ENCODE data around the gene DCXR. TPM values are rescaled to one million over a fixed set of nuclear protein-coding genes. Genes with fewer than 3 reads are reported as not detected.

Gene DCXR
- total RNA-seq, 1 experiment from 2014 or later: 306 TPM

DNA sequence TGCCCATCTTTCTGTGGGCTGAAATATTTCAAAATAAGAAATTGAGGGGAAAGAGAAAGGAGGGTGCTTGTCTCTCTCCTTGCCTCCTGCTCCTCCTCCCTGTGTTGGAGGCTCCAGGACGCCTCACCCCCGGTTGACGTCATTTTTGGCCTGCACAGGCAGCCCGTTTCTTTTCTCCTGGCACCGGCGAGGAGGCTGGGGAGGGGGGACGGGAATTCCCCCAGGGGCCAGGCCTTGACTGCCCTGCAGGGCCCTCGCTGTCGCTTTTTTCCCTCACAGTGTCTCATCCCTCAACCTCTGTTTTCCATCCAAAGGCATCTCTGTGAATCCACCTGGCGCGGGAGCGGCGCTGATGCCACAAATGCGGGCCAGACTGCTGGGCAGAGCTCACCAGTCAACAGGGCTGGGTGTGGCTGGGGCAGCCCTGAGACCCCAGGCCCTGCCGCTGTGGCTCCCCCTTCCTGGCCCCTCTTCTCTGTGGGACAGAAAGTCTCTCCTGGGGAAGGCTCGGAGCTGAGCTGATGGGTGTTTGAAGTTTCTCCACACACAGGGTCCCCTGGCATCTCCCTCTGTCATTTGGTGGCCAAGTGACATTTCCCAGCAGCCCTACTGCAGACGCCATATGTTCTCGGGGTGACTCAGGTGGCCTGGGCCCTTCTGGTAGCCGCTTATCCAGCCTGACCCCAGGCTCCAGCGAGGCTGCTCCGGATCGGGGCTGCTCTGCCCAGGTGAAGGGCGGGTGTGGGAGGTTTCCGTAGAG, 30.8 kb downstream of the DCXR start:
- H3K9ac ChIP-seq (ENCODE audit: low read length): peak overlapping the region; percentile 11; the same call in 1 of the 2 replicates
- no peaks in the 10 kb centered on the region for H3K9me3 ChIP-seq (ENCODE audit: control insufficient read depth in 1 of 2, insufficient read depth in 1 of 2, low read depth in 1 of 2, low read length in 2 of 2)
- no peak for ATAC-seq

DNA sequence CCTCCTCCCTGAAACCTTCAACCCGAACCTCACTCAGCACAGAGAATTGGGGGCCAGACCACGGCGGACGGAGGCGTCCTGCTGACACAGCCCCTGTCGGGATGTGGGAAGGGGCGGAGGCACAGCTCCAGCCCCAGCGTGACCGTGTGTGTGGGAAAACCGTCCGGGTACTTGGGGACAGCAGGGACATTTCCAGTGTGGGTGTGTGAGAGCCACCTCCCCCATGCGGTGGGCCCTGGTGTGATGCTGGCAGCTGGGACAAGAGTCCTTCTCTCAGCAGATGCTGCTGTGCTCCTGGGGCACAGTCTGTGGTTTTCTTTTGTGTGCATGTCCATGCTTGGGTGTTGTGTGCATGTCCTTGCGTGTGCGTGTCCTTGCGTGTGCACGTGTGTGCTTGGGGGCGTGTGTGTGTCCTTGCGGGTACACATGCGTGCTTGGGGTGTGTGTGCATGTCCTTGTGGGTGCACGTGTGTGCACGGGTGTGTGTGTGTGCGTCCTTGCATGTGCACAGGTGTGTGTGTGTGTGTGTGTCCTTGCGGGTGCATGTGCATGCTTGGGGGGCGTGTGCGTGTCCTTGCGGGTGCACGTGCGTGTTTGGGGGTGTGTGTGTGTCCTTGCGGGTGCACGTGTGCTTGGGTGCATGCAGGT, 31.7 kb downstream of the DCXR start:
- Histone ChIP-seq H3K27me3 (ENCODE audit: insufficient read depth, low read length) (no peaks in the 10 kb centered on the region), H2AFZ (ENCODE audit: low read depth, low read length, poor library complexity, severe bottlenecking) (no peak overlapping the region), H3K4me3 (replicated peaks in 1 of 2; ENCODE audit: low read depth in 1 of 2, low read length in 2 of 2) (no peak overlapping the region), H3K36me3 (ENCODE audit: control insufficient read depth in 1 of 2, insufficient read depth in 2 of 2, low read length in 2 of 2) (no peaks in the 10 kb centered on the region), H3K27ac (ENCODE audit: low read depth, low read length) (peak overlapping the region; percentile 25; the same call in 1 of the 2 replicates), H3K9ac (ENCODE audit: low read length) (no peak overlapping the region), H3K4me1 (ENCODE audit: control insufficient read depth in 1 of 2, insufficient read depth in 2 of 2, low read length in 2 of 2) (peaks cover 39 to 48% of the 10 kb centered on the region in 2 experiments), H3K4me2 (ENCODE audit: low read length) (no peak overlapping the region), H3K9me3 (ENCODE audit: control insufficient read depth in 1 of 2, insufficient read depth in 1 of 2, low read depth in 1 of 2, low read length in 2 of 2) (no peaks in the 10 kb centered on the region), H4K20me1 (ENCODE audit: insufficient read depth) (no peaks in the 10 kb centered on the region), H3K9me2 (ENCODE audit: insufficient read depth) (no peaks in the 10 kb centered on the region), H3K79me2 (ENCODE audit: insufficient read depth, low read length) (no peaks in the 10 kb centered on the region)
- intact Hi-C loops (cut with micrococcal nuclease): no loop called here
- no peak for DNase-seq (ENCODE audit: low read depth, low spot score)
- POLR2A ChIA-PET: no interaction called here
- no TSS peak for BruUV-seq (replicated peaks)
- RAD21 ChIA-PET (ENCODE audit: low non-redundant PET in 1 of 2, low total read pairs in 2 of 2, uncharacterized antibody in 2 of 2, unreplicated experiment in 2 of 2): no interaction called here
- TF ChIP-seq EZH2phosphoT487 (IDR thresholded peaks at IDR 0.05; ENCODE audit: borderline replicate concordance) (no peak), TCF7L2 (IDR thresholded peaks at IDR 0.05; ENCODE audit: borderline replicate concordance, extremely low read depth, insufficient read depth, insufficient read length) (no peak), RAD21 (IDR thresholded peaks at IDR 0.05; ENCODE audit: low read depth) (no peak), SRF (IDR thresholded peaks at IDR 0.05; ENCODE audit: low read depth) (no peak), POLR2A (IDR thresholded peaks at IDR 0.05; ENCODE audit: borderline replicate concordance, extremely low read depth, insufficient read depth, insufficient read length) (no peak)
- ATAC-seq: no peak
- CTCF ChIA-PET: interaction anchor here (3.3 kb wide), 1 partner anchor 15 kb away, joined by 23 read pairs; no protein-coding TSS in a partner anchor

More for the DNA sequence above, 30.8 kb downstream of the DCXR start:
- Histone ChIP-seq H3K27me3 (ENCODE audit: insufficient read depth, low read length) (no peaks in the 10 kb centered on the region), H3K9me2 (ENCODE audit: insufficient read depth) (no peaks in the 10 kb centered on the region), H3K4me3 (replicated peaks in 1 of 2; ENCODE audit: low read depth in 1 of 2, low read length in 2 of 2) (no peak overlapping the region), H3K79me2 (ENCODE audit: insufficient read depth, low read length) (no peaks in the 10 kb centered on the region), H3K4me2 (ENCODE audit: low read length) (no peak overlapping the region), H2AFZ (ENCODE audit: low read depth, low read length, poor library complexity, severe bottlenecking) (no peak overlapping the region), H3K4me1 (ENCODE audit: control insufficient read depth in 1 of 2, insufficient read depth in 2 of 2, low read length in 2 of 2) (peaks cover 32 to 39% of the 10 kb centered on the region in 2 experiments), H3K36me3 (ENCODE audit: control insufficient read depth in 1 of 2, insufficient read depth in 2 of 2, low read length in 2 of 2) (no peaks in the 10 kb centered on the region), H4K20me1 (ENCODE audit: insufficient read depth) (no peaks in the 10 kb centered on the region), H3K27ac (ENCODE audit: low read depth, low read length) (peak overlapping the region; percentile 10; the same call in 1 of the 2 replicates)
- ChIA-PET RAD21 (ENCODE audit: low non-redundant PET in 1 of 2, low total read pairs in 2 of 2, uncharacterized antibody in 2 of 2, unreplicated experiment in 2 of 2) (no interaction called here), POLR2A (no interaction called here), CTCF (no interaction called here)
- no TSS peak for BruUV-seq (replicated peaks)
- no peak for DNase-seq (ENCODE audit: low read depth, low spot score)
- intact Hi-C loops (cut with micrococcal nuclease): no loop called here
- TF ChIP-seq, protein P1, sequence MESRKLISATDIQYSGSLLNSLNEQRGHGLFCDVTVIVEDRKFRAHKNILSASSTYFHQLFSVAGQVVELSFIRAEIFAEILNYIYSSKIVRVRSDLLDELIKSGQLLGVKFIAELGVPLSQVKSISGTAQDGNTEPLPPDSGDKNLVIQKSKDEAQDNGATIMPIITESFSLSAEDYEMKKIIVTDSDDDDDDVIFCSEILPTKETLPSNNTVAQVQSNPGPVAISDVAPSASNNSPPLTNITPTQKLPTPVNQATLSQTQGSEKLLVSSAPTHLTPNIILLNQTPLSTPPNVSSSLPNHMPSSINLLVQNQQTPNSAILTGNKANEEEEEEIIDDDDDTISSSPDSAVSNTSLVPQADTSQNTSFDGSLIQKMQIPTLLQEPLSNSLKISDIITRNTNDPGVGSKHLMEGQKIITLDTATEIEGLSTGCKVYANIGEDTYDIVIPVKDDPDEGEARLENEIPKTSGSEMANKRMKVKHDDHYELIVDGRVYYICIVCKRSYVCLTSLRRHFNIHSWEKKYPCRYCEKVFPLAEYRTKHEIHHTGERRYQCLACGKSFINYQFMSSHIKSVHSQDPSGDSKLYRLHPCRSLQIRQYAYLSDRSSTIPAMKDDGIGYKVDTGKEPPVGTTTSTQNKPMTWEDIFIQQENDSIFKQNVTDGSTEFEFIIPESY (IDR thresholded peaks at IDR 0.05; ENCODE audit: extremely low read depth, insufficient replicate concordance, low read length): no peak
- TF ChIP-seq SIN3A (IDR thresholded peaks at IDR 0.05; ENCODE audit: low read depth) (no peak), RAD21 (IDR thresholded peaks at IDR 0.05; ENCODE audit: low read depth) (no peak)
